CD4-positive, alpha-beta memory T cell (primary cell): ENCODE results near the gene GOLGA8S. TPM values are rescaled to one million over a fixed set of nuclear protein-coding genes. Genes with fewer than 3 reads are reported as not detected.

Experiments used
- polyA plus RNA-seq, 2 donors: library from polyadenylated mRNA; unstranded; fragments of 300-500 nt; fragmentation: Illumina TruSeq; gene quantifications; one replicate each; pipeline ENCODE4 v1.2.3, GENCODE V29; 2021
- total RNA-seq, 2 experiments: library from RNA; stranded (reverse); gene quantifications; one replicate each; pipeline ENCODE4 v1.2.3, GENCODE V29; 2021

Gene GOLGA8S
- total and polyA plus RNA-seq, 4 experiments from 2014 or later: 0.30 to 0.35 TPM; not detected in 2

Other genes starting within 250 kb of the GOLGA8S start
- gene GOLGA6L1, start 217.9 kb upstream of the GOLGA8S start, total RNA-seq: not detected
- gene GOLGA6L1, start 217.9 kb upstream of the GOLGA8S start, polyA plus RNA-seq: not detected
- gene GOLGA6L26, start 20.6 kb upstream of the GOLGA8S start, total RNA-seq: not detected
- not detected for gene GOLGA6L26, start 20.6 kb upstream of the GOLGA8S start, polyA plus RNA-seq
- gene GOLGA6L2, start 92.5 kb downstream of the GOLGA8S start, total RNA-seq: not detected
- gene GOLGA6L2, start 92.5 kb downstream of the GOLGA8S start, polyA plus RNA-seq: not detected
- gene MKRN3, start 210.9 kb downstream of the GOLGA8S start, total RNA-seq: 10 to 100 TPM in 1 of 2 experiments, 1 to 10 TPM in 1; 9.9 to 10.9 TPM
- 1 to 10 TPM in 1 of 2 donors, under 1 TPM in 1; 0.64 to 2.6 TPM for gene MKRN3, start 210.9 kb downstream of the GOLGA8S start, polyA plus RNA-seq